WTC11 (cell line): ENCODE data around the gene NFILZ. TPM values are rescaled to one million over a fixed set of nuclear protein-coding genes. Genes with fewer than 3 reads are reported as not detected.

Source experiments
- ATAC-seq: fragments of 200-7000 bp; cut with Tn5 transposase; 2 replicates; pipeline ENCODE4 v1.10.0; 2021; ENCODE audit warnings: mild to moderate bottlenecking, moderate library complexity
- CTCF ChIA-PET: fragments of 300-600 bp; sonication (Branson Sonifier 250); formaldehyde crosslinking; loops from one replicate; lab custom pipeline; 2021; ENCODE audit warnings: antibody characterized with exemption; lab: Charles Lee
- POLR2A ChIA-PET: fragments of 350-600 bp; sonication (Branson Sonifier 250); formaldehyde crosslinking; loops from one replicate; lab custom pipeline; 2021; ENCODE audit warnings: antibody characterized with exemption; lab: Charles Lee
- DNase-seq: peaks from one replicate; pipeline ENCODE4 v3.0.0; 2021; ENCODE audit warnings: low spot score
- H3K27ac Mint-ChIP-seq: 2 replicates; pipeline ENCODE4 v1.8.0; 2021; ENCODE audit warnings: mixed read lengths
- H3K27me3 Mint-ChIP-seq: 2 replicates; pipeline ENCODE4 v1.8.0; 2021; ENCODE audit warnings: low read depth, mild to moderate bottlenecking, moderate library complexity, mixed read lengths
- H3K36me3 Mint-ChIP-seq: 2 replicates; pipeline ENCODE4 v1.8.0; 2021; ENCODE audit warnings: mixed read lengths
- H3K4me1 Mint-ChIP-seq: 2 replicates; pipeline ENCODE4 v1.8.0; 2022; ENCODE audit warnings: mixed read lengths
- H3K4me3 Mint-ChIP-seq: 2 replicates; pipeline ENCODE4 v1.8.0; 2021; ENCODE audit warnings: mild to moderate bottlenecking, moderate library complexity, mixed read lengths
- H3K9me3 Mint-ChIP-seq: 2 replicates; pipeline ENCODE4 v1.8.0; 2021; ENCODE audit warnings: mixed read lengths
- ATF1 ChIP-seq: sonication (generic); formaldehyde crosslinking; IDR thresholded peaks from 2 replicates; pipeline ENCODE4 v1.8.1; 2023; ENCODE audit warnings: mild to moderate bottlenecking, moderate library complexity, missing genetic modification reagents
- ATF3 ChIP-seq: sonication (generic); formaldehyde crosslinking; conservative IDR thresholded peaks from 2 replicates; pipeline ENCODE4 v1.8.1; 2022; ENCODE audit warnings: mild to moderate bottlenecking, missing genetic modification reagents
- CREB1 ChIP-seq: sonication (generic); formaldehyde crosslinking; IDR thresholded peaks from 2 replicates; pipeline ENCODE4 v1.8.0; 2023; ENCODE audit warnings: mild to moderate bottlenecking, missing genetic modification reagents
- CREM ChIP-seq: sonication (generic); formaldehyde crosslinking; IDR thresholded peaks from 2 replicates; pipeline ENCODE4 v1.8.1; 2022; ENCODE audit warnings: mild to moderate bottlenecking, missing genetic modification reagents, moderate library complexity
- ESRRA ChIP-seq: sonication (generic); formaldehyde crosslinking; IDR thresholded peaks from 2 replicates; pipeline ENCODE4 v1.8.1; 2022; ENCODE audit warnings: mild to moderate bottlenecking, missing genetic modification reagents, borderline replicate concordance
- ETV6 ChIP-seq: sonication (generic); formaldehyde crosslinking; IDR thresholded peaks from 2 replicates; pipeline ENCODE4 v1.8.1; 2022; ENCODE audit warnings: mild to moderate bottlenecking, missing genetic modification reagents
- HMGXB4 ChIP-seq: sonication (generic); formaldehyde crosslinking; IDR thresholded peaks from 2 replicates; pipeline ENCODE4 v1.8.1; 2023; ENCODE audit warnings: mild to moderate bottlenecking, moderate library complexity, missing genetic modification reagents
- IRF2 ChIP-seq: sonication (generic); formaldehyde crosslinking; IDR thresholded peaks from 2 replicates; pipeline ENCODE4 v1.8.0; 2022; ENCODE audit warnings: low read depth, missing genetic modification reagents, borderline replicate concordance
- JAZF1 ChIP-seq: fragments of 250-450 bp; sonication (Bioruptor Pico); IDR thresholded peaks from 2 replicates; pipeline ENCODE4 v1.9.0; 2021; ENCODE audit warnings: moderate library complexity, mild to moderate bottlenecking, inconsistent platforms
- JUN ChIP-seq: sonication (generic); formaldehyde crosslinking; IDR thresholded peaks from 2 replicates; pipeline ENCODE4 v1.8.0; 2023; ENCODE audit warnings: mild to moderate bottlenecking, missing genetic modification reagents
- KAT7 ChIP-seq: sonication (generic); formaldehyde crosslinking; IDR thresholded peaks from 2 replicates; pipeline ENCODE4 v1.8.1; 2023; ENCODE audit warnings: missing genetic modification reagents, mild to moderate bottlenecking, borderline replicate concordance
- PRRX2 ChIP-seq: fragments of 250-450 bp; sonication (Bioruptor Pico); IDR thresholded peaks from 2 replicates; pipeline ENCODE4 v1.8.0; 2021; ENCODE audit warnings: mild to moderate bottlenecking
- RORB ChIP-seq: fragments of 250-450 bp; sonication (Bioruptor Pico); IDR thresholded peaks from 2 replicates; pipeline ENCODE4 v1.9.0; 2021; ENCODE audit warnings: mild to moderate bottlenecking
- TCF7 ChIP-seq: sonication (generic); formaldehyde crosslinking; IDR thresholded peaks from 2 replicates; pipeline ENCODE4 v1.8.0; 2022; ENCODE audit warnings: mild to moderate bottlenecking, low read depth, missing genetic modification reagents, moderate library complexity
- TP53 ChIP-seq: sonication (generic); formaldehyde crosslinking; IDR thresholded peaks from 2 replicates; pipeline ENCODE4 v1.8.1; 2023; ENCODE audit warnings: mild to moderate bottlenecking, missing genetic modification reagents
- USF2 ChIP-seq: sonication (generic); formaldehyde crosslinking; IDR thresholded peaks from 2 replicates; pipeline ENCODE4 v1.8.1; 2023; ENCODE audit warnings: mild to moderate bottlenecking, missing genetic modification reagents, moderate library complexity
- ZNF232 ChIP-seq: sonication (generic); formaldehyde crosslinking; IDR thresholded peaks from 2 replicates; pipeline ENCODE4 v1.8.0; 2022; ENCODE audit warnings: mild to moderate bottlenecking, missing genetic modification reagents
- ZNF416 ChIP-seq: fragments of 250-450 bp; sonication (Bioruptor Pico); IDR thresholded peaks from 2 replicates; pipeline ENCODE4 v1.9.0; 2021; ENCODE audit warnings: mild to moderate bottlenecking, inconsistent platforms
- total RNA-seq: library from RNA; stranded (reverse); gene quantifications from 3 replicates; pipeline ENCODE4 v1.2.3, GENCODE V29; 2021
- TF ChIP-seq, protein P1 (sequence below): sonication (generic); formaldehyde crosslinking; IDR thresholded peaks from 2 replicates; pipeline ENCODE4 v1.8.1; 2022; ENCODE audit warnings: mild to moderate bottlenecking, missing genetic modification reagents, moderate library complexity, borderline replicate concordance
- TF ChIP-seq, protein P2 (sequence below): sonication (generic); formaldehyde crosslinking; IDR thresholded peaks from 2 replicates; pipeline ENCODE4 v1.8.0; 2022; ENCODE audit warnings: mild to moderate bottlenecking, missing genetic modification reagents
- TF ChIP-seq, protein P3 (sequence below): sonication (generic); formaldehyde crosslinking; IDR thresholded peaks from 2 replicates; pipeline ENCODE4 v1.8.0; 2022; ENCODE audit warnings: mild to moderate bottlenecking, missing genetic modification reagents

Gene NFILZ
- total RNA-seq, 1 experiment from 2014 or later, result not detected

GRCh38 chr19:8612807-8613171 is 17.6 kb upstream of the NFILZ start:
- Mint-ChIP-seq H3K9me3 (no peaks in the 10 kb centered on the region), H3K36me3 (no peaks in the 10 kb centered on the region), H3K27ac (no peak overlapping the region), H3K4me3 (no peak overlapping the region), H3K4me1 (peaks cover 34% of the 10 kb centered on the region), H3K27me3 (no peaks in the 10 kb centered on the region)
- ChIA-PET POLR2A (no interaction called here), CTCF (interaction anchor here (0.7 to 3.6 kb wide), 8 partner anchors 26 to 134 kb away, joined by 4 to 18 read pairs (median 6); no protein-coding TSS in a partner anchor)
- no peak for ATAC-seq
- TF ChIP-seq USF2 (CRISPR knock-in tag) (no peak), PRRX2 (CRISPR knock-in tag) (no peak), ATF3 (CRISPR knock-in tag) (no peak), JUN (CRISPR knock-in tag) (no peak), TP53 (no peak), TCF7 (CRISPR knock-in tag) (no peak), IRF2 (no peak), ZNF232 (CRISPR knock-in tag) (no peak), RORB (CRISPR knock-in tag) (no peak), HMGXB4 (CRISPR knock-in tag) (no peak), JAZF1 (CRISPR knock-in tag) (no peak), KAT7 (CRISPR knock-in tag) (no peak), CREM (CRISPR knock-in tag) (no peak)
- TF ChIP-seq, protein P1, sequence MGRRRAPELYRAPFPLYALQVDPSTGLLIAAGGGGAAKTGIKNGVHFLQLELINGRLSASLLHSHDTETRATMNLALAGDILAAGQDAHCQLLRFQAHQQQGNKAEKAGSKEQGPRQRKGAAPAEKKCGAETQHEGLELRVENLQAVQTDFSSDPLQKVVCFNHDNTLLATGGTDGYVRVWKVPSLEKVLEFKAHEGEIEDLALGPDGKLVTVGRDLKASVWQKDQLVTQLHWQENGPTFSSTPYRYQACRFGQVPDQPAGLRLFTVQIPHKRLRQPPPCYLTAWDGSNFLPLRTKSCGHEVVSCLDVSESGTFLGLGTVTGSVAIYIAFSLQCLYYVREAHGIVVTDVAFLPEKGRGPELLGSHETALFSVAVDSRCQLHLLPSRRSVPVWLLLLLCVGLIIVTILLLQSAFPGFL, result no peak
- TF ChIP-seq, protein P2, sequence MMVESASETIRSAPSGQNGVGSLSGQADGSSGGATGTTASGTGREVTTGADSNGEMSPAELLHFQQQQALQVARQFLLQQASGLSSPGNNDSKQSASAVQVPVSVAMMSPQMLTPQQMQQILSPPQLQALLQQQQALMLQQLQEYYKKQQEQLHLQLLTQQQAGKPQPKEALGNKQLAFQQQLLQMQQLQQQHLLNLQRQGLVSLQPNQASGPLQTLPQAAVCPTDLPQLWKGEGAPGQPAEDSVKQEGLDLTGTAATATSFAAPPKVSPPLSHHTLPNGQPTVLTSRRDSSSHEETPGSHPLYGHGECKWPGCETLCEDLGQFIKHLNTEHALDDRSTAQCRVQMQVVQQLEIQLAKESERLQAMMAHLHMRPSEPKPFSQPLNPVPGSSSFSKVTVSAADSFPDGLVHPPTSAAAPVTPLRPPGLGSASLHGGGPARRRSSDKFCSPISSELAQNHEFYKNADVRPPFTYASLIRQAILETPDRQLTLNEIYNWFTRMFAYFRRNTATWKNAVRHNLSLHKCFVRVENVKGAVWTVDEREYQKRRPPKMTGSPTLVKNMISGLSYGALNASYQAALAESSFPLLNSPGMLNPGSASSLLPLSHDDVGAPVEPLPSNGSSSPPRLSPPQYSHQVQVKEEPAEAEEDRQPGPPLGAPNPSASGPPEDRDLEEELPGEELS (CRISPR knock-in tag), result no peak
- DNase-seq, result no peak

- no peak overlapping the region for H3K4me3 Mint-ChIP-seq
- H3K27ac Mint-ChIP-seq, result no peak overlapping the region
- H3K27me3 Mint-ChIP-seq, result no peaks in the 10 kb centered on the region
- CTCF ChIA-PET, result interaction anchor here (0.6 to 3.6 kb wide), 3 partner anchors 21 to 96 kb away, joined by 3 to 17 read pairs (median 3); no protein-coding TSS in a partner anchor
- ATAC-seq, result no peak
- no peak for DNase-seq
- no peaks in the 10 kb centered on the region for H3K9me3 Mint-ChIP-seq
- POLR2A ChIA-PET, result interaction anchor here (0.6 kb wide), 1 partner anchor 12 kb away, joined by 5 read pairs; no protein-coding TSS in a partner anchor
- TF ChIP-seq ESRRA (no peak), ZNF416 (CRISPR knock-in tag) (no peak), CREB1 (no peak), ATF3 (CRISPR knock-in tag) (no peak), ETV6 (CRISPR knock-in tag) (no peak), ATF1 (CRISPR knock-in tag) (no peak)
- TF ChIP-seq, protein P1, result no peak
- TF ChIP-seq, protein P3, sequence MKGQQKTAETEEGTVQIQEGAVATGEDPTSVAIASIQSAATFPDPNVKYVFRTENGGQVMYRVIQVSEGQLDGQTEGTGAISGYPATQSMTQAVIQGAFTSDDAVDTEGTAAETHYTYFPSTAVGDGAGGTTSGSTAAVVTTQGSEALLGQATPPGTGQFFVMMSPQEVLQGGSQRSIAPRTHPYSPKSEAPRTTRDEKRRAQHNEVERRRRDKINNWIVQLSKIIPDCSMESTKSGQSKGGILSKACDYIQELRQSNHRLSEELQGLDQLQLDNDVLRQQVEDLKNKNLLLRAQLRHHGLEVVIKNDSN, result no peak
- TF ChIP-seq, all 79 proteins: peak for 0
- Mint-ChIP-seq H3K36me3 (no peaks in the 10 kb centered on the region), H3K4me1 (peaks cover 20% of the 10 kb centered on the region)
Observed at GRCh38 chr19:8614455-8614854, 16.0 kb upstream of the NFILZ start.
